AG20443 (cell line): Measurements from ENCODE around the gene MCF2L.
"Not testable (repeated sequence)": the region's sequence is repeated elsewhere in the genome, so short reads cannot be mapped to it uniquely, and the experiment has no call there.

Experiments
- DNase-seq: peaks from one replicate; pipeline ENCODE4 v3.0.0; 2012; ENCODE audit warnings: low spot score, mixed read lengths

The MCF2L gene

GRCh38 chr13:113049981-113050380 is 81.0 kb downstream of the MCF2L start:
- DNase-seq: no peak

DNA sequence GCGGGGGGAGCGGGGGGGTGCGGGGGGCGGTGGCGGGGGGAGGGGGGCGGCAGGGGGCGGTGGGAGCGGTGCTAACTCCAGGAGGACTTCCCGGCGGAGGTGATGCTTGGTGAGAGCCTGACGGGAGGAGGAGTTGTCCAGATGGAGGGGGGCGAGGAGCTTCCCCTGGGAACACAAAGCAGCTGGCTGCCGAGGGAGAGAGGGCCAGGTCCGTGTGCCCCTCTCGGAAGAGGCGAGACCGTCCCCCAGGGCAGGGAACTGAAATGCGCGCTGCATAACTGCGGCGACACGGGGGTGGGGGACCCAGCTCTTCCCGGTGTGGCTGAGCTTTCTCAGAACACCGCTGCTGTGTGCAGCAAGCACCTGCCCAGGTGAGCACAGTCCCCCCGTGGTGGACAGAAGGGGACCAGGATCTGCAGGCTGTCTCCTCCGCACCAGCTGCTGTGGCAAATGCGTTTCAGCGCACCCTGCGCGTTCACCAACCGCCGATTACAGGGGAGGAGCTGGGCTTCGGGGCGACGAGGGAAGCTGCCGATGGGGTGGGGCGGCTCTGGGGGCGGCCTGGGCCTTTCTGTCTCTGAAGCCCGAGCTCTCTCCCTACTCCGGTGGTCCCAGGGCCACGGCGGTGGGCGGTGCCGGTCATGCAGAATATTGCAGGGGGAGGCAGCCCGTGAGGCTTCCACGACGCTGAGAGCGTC is 81.9 kb downstream of the MCF2L start:
- no peak for DNase-seq

DNA sequence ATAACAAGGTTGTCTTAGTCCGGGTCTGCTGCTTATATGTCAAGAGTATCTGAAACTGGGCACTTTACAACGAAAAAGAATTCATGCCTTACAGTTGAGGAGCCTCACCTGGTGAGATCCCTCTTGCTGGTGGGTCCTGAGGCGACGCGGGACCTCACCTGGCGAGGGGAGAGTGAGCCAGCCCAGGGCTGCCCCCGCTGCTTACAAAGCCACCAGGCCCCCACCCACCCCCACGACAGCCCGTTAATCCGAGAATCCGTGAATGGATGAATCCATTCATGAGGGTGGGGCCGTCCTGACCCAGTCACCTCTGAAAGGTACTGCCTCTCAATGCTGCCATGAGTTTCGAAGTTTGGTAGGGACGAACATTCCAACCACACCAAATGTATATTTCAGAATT is 82.6 kb downstream of the MCF2L start:
- no peak for DNase-seq

- DNase-seq: no peak
These were observed 83.2 kb downstream of the MCF2L start for GRCh38 chr13:113052206-113052605.

- DNase-seq: no peak
These were observed 84.0 kb downstream of the MCF2L start for GRCh38 chr13:113052971-113053370.

- no peak for DNase-seq
These were observed 84.4 kb downstream of the MCF2L start for GRCh38 chr13:113053376-113053775.

GRCh38 chr13:113053801-113054604 is 85.0 kb downstream of the MCF2L start:
- no peak for DNase-seq

DNA sequence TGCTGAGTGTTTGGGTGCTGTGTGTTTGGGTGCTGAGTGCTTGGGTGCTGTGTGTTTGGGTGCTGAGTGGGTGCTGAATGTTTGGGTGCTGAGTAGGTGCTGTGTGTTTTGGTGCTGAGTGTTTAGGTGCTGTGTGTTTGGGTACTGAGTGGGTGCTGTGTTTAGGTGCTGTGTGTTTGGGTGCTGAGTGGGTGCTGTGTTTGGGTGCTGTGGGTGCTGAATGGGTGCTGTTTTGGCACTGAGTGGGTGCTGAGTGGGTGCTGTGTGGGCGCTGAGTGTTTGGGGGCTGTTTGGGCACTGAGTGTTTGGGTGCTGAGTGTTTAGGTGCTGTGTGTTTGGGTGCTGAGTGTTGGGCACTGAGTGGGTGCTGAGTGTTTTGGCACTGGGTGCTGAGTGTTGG is 88.1 kb downstream of the MCF2L start:
- no peak for DNase-seq

DNA sequence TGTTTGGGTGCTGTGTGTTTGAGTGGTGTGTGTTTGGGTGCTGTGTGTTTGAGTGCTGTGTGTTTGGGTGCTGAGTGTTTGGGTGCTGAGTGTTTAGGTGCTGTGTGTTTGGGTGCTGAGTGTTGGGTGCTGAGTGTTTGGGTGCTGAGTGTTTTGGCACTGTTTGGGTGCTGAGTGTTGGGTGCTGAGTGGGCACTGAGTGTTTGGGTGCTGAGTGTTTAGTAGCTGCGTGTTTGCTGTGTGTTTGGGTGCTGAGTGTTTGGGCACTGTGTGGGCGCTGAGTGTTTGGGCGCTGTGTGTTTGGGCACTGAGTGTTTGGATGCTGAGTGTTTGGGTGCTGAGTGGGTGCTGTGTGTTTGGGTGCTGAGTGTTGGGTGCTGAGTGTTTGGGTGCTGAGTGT is 88.5 kb downstream of the MCF2L start:
- not testable (repeated sequence) for DNase-seq

DNA sequence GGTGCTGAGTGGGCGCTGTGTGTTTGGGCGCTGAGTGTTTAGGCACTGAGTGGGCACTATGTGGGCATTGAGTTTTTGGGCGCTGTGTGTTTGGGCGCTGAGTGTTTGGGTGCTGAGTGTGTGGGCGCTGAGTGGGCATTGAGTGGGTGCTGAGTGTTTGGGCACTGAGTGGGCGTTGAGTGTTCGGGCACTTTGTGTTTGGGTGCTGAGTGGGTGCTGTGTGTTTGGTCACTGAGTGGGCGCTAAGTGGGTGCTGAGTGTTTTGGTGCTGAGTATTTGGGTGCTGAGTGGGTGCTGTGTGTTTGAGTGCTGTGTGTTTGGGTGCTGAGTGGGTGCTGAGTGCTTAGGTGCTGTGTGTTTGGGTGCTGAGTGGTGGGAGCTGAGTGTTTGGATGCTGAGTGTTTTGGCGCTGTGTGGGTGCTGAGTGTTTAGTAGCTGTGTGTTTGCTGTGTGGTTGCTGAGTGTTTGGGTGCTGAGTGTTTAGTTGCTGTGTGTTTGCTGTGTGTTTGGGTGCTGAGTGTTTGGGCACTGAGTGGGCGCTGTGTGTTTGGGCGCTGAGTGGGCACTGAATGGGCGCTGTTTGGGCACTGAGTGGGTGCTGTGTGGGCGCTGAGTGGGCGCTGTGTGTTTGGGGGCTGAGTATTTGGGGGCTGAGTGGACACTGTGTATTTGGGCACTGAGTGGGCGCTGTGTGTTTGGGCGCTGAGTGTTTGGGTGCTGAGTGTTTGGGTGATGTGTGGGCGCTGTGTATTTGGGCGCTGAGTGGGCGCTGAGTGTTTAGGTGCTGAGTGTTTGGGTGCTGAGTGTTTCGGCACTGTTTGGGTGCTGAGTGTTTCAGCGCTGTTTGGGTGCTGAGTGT is 89.3 kb downstream of the MCF2L start:
- no peak for DNase-seq

DNA sequence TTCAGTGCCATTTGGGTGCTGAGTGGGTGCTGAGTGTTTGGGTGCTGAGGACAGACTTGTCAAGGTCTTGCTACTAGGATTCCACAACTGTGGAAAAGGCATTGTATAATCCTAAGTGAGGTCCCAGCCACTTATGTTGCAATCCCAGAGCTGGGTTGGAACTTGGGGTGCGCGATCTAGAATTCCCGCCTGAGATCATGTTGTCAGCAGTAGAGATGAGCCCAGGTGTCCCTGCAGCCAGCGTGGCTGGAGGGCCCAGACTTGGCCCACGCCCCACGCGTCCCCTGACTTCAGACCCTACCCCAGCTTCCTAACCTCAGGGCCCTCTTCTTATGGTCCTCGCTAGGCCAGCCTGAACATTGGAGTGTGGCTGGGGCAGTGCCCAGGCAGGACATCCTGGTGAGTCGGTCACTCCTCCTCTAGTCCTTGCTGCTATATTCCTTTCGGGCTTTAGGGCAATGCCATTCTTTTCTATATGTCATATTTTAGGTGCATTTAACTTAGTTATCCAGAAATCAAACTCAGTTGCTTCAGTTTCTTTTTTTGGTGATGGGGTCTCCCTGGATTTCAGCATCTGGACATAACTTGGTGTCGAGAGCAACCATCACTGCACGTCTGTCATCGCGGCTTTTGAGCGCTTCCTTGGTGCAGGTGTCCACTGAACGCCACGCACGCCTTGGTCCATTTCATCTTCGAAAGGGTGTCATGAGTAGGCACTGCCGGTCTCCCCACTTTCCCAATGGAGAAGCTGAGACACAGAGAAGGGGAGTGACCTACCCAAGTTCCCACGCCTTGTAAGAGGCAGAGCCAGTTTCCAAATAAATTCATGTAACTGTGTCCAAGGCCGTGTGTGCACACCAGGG is 90.2 kb downstream of the MCF2L start:
- no peak for DNase-seq

DNA sequence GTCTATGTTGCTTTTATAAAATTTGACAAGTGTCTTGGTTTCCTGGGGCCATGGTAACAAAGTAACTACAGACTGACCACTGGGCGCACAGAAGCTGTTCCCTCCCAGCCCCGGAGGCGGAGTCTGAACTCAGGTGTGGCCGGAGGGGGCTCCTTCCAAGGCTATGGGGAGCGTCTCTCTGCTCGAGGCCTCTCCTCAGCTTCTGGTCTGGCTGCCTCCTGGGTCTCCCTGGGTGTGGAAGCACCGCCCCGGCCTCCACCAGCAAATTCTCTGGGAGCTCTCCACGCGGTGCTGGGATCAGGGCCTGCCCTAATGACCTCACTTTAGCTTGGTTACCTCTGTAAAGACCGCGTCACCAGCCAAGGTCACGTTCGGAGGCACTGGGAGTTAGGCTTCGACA is 90.9 kb downstream of the MCF2L start:
- no peak for DNase-seq

GRCh38 chr13:113060557-113061270 is 91.7 kb downstream of the MCF2L start:
- no peak for DNase-seq

DNA sequence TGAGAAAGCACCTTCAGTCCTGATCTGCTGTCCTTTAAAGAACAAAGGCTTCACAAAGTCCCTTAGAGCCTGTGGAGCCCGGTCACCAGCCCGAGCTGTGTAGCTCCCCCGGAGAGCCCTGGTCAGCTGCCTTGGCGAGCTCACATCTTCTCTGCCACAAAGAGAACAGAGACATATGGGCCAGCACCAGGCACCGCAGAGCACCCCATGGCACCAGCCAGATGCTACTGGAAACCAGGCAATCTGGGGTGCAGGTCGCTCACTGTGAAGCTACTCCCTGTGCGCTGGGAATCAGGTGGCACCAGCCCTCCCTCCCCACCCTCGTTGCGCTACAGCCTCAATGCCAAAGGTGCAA is 92.2 kb downstream of the MCF2L start:
- DNase-seq: no peak

DNA sequence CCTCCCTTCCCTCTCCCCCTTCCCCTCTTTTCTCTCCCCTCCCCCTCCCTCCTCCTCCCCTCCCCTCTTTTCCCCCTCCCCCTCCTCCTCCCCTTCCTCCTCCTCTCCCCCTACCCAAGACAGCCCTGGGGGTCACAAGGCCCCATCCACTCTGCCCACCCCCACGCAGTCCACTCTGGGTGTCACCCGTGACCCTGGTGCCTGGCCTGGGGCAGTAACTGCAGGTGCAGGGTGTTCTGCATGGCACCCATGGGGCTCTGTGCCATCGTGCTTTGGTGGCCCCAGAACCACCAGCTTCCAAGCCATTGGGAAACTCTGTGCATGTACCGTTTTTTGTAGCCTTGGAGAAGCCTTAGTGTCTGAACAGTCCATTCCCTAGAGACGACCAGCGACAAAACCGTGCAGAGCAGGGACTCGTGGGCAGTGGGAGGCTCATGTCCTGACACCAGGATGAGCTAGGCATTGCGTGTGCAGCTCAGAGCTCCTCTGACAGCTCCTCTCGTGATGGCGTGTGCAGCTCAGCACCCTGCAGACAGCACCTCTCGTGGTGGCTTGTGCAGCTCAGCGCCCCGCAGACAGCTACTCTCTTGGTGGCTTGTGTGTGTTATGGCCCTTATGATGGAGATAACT is 92.9 kb downstream of the MCF2L start:
- DNase-seq: no peak

GRCh38 chr13:113062691-113063090 is 93.7 kb downstream of the MCF2L start:
- no peak for DNase-seq

DNA sequence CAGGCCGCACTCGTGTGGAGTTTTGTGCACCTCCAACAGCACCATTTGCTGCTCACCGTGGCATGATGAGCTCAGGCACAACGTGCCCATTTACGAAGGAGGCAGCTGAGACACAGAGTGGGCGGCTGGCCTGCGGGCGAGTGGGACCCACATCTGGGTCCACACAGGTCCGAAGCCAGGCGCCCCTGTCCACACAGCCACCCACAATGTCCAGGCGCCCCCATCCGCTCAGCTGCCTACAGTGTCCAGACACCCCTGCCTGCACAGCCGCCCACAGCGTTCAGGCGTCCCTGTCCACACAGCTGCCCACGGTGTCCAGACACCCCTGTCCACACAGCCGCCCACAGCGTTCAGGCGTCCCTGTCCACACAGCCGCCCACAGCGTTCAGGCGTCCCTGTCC is 94.1 kb downstream of the MCF2L start:
- DNase-seq: no peak

GRCh38 chr13:113064000-113064533 is 95.1 kb downstream of the MCF2L start:
- no peak for DNase-seq

DNA sequence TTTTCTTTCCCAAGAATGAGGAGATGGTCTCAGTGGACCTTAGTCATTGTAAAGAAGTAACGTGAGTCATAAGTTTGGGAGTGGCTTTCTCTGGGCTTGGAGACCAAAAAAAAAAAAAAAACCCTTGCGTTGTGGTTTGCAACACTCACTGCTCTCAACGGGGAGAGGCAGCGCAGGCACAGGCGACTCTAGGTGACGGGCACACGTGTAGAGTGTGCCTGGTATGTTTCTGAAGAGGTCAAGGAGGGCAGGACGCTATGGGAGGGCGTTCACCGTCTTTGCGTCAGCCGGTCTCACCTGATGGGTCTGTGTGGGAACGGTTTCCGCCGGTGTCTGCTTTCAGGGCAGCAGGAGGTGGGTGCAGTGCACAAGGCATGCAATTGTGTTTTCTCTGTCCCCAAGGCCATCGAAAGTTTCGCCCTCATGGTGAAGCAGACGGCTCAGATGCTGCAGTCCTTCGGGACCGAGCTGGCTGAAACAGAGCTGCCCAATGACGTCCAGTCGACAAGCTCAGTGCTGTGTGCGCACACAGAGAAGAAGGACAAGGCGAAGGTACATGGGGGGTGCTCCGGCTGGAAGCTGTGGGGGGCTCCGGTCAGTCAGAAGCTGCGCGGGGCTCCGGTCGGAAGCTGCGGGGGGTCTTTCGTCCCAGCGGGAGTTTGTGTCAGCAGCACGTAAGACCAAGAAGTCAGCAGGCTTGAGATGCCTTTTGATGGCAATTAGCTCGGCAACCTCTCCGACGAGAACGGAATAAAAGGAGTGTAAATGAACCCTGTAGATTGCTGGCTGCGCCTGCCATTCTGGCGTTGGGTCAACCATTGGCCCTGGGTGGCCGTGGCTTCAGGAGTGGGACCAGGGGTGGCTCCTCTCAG is 95.8 kb downstream of the MCF2L start:
- peak; percentile 85 for DNase-seq
